NCI-H1930 (cell line): ENCODE measurements around the gene TBC1D24.

Source experiments
- DNase-seq, 2 experiments: peaks; one replicate each; lab custom pipeline; 2025; lab: John Stamatoyannopoulos, UW

Gene TBC1D24

DNA sequence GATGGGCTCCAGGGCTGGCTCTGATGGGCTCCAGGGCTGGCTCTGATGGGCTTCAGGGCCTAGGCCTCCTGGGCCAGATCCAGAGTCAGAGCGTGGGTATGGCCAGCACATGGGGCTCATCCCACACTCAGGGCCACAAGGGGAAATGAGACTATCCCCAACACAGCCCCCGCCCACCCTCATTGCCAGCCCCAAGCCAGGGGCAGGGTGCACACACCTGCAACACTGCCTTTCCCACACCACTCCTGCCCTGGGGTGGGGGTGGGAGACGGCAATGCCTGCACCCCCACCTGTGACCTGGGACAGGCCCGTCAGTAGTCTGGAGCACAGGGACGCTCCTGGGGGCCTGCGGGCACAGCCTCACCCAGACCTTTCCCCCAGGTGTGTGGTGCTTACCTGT is 24.5 kb downstream of the TBC1D24 start:
- no peak for DNase-seq

DNA sequence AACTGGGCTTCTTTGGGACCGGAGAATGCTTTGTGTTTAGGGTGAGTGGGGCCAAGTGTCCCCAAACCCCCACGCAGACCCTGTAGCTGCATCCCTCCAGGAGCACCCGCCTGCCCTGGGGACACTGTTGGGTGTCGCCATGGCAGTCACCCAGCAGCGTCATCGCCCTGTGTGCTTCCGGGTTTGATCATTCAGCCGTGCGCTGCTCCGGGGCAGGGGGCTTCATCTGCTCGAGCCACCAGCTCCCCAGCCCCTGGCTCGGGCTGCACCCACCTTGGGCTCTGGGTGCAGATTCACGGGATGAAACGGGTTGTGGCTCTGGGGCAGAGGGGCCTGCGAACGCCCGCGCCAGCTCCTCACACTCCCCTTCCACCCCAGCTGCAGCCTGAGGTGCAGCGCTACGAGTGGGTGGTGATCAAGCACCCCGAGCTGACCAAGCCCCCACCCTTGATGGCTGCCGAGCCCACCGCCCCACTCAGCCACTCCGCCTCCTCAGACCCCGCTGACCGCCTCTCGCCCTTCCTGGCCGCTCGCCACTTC is 25.0 kb downstream of the TBC1D24 start:
- no peak for DNase-seq

DNA sequence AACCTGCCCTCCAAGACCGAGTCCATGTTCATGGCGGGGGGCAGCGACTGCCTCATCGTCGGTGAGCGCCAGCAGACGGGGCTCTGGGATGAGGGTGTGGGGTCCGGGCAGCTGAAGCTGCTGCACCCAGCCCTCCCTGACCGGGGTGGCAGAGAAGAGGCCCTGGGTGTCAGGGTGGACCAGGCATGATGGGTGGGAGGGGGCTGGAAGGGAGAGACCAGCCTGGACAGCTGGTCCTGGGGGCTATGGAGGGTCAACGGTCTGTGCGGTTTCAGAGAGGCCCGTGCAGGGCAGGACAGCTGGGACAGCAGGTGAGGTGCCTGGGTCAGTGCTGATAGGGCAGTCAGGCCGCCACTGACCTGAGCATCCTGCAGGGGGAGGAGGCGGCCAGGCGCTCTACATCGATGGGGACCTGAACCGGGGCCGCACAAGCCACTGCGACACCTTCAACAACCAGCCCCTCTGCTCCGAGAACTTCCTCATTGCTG is 25.5 kb downstream of the TBC1D24 start:
- no peak for DNase-seq

DNA sequence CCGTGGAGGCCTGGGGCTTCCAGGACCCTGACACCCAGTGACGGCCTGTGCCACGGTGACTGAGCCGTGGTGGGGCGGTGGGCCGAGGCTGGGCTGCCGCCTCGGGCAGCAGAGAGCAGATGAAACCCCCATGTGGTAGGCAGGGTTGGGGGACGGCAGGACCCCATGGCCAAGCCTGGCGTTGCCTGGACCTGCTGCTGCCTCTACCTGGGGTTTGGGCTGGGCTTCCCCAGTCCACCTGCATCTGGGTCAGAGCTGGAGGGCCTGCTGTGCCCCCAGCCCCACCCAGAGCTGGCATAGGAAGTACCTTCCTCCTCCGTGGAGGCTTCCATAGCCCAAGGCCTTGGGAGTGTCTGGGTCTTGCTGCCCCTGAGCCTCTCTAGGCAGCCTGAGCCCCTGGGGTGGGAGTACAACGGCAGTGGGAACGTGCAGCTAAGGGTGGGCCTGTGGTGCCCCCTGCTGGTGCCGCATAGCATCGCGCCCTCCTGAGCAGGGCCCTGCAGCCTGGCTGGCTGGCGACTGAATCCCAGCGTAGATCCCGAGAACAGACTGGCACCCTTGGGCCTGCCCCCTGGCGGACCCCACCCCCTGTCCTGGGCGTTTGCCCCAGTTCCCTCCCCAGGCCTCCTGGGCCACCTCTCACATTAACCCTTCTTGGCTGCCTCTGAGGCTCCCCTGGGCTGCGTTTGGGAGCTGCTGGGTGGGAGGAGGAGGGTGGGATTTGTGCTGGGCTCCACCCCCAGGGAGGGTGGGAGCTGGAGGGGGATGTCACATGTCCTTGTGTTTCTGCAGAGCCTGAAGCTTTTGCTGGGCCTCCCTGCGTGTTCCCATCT is 26.2 kb downstream of the TBC1D24 start:
- peak; percentile 69 to 77 for DNase-seq

DNA sequence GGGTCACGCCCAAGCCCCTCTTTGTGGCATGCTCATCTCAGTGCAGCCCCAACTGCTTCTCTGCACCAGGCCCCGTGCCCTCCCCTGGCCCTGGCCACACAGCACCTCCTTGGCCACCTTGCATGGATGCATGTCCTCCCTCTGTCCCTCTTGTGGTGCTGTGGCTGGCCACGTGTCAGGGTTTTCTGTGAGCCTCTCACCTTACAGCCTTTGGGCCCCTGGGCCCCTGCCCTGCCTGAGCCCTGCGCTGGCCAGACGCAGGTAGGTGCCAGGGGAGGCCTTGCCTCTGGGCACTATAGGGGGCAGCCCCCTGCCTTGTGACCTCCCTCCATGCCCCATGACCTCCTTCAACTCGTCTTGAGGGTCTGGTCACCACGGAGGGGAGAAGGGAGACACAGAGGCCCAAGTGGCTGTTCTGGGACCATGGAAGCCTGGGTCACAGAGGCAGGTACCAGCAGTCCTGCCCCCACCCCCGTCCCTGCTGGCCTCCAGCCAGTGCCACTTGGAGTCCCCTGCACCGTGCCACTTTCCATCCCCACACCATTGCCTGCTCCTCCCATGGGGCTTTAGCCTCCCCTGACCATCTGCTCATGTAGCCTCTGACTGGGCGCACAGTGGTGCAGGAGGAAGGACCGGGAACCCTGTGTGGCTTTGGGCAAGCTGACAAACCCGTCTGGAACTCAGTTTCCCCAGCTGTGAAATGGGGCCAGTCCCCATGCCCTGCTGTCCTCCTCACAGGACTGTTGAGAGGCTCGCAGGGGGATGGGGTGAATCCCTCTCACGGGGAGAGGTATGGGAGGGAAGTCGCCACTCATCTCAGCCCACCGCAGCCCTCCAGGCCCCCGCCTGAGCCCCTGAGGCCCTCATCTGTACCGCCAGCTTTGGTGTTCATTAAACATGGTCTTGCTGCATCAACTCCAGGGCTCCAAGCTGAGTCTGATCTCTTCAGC is 27.3 kb downstream of the TBC1D24 start:
- no peak for DNase-seq

DNA sequence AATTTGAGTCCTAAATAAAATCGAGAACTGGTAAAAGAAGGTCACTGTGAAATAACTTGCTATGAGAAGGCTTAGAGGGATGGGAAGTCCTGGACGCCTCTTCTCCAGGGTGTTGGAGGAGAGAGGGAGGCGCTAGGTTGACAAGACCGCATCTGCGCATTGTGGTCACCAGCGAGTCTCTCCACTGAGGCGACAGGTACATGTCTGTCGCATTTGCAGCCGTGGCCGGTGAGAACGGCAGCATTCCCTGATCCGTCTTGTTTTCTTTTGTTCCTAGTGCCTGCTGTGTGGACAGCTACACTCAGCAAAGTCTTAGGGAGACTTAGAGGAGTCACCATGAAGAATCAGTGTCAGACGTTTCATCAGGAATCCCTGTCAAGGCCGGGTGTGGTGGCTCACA is 30.8 kb downstream of the TBC1D24 start:
- DNase-seq = no peak

DNA sequence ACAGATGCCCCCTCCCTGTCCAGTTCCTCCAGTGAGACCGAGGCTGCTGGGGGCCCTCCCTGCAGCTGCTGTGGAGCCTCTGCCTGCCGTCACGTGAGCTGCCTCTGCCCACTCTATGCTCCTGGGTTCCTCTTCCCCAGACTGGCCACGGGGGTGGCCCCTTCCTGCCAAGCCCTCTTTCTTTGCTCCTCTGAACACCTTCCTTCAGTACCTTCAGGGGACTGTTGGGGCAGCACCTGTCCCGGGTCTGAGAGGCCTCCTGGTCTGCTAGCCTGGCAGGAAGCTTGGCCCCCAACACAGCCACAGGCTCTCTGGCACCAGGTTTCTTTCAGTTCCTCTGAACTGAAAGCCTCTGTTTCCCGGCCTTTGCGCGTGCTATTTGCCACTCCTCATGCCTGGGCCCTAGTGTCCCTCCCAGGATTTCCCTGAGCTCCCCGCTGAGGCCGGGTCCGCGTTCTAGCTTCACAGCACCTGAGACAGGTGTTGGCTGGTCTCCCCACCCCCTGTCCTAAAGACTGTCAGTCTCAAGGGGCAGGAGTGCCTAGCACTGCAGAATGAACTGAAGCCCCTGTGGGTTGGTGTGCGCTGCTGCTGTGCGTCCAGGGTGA is 32.2 kb downstream of the TBC1D24 start:
- DNase-seq = no peak

DNA sequence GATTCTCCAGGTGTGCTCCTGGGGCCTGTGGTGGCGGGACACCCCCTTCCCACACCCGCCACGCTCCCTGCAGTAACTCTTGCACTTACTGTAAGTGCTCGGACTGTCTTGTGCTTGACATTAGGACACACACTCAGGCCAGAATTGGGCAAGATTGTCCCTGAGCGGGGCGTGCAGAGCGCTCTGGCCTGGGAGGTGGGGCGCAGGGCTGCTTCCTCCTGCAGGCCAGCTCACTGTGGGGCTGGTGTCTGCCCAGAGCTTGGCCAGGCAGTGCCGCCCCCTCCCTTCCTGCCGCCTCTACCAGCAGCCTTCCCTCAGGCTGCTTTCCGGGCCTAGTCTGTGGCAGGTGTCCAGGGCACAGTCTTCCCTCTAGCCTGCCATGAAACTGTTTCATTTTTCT is 32.7 kb downstream of the TBC1D24 start:
- DNase-seq = no peak

DNA sequence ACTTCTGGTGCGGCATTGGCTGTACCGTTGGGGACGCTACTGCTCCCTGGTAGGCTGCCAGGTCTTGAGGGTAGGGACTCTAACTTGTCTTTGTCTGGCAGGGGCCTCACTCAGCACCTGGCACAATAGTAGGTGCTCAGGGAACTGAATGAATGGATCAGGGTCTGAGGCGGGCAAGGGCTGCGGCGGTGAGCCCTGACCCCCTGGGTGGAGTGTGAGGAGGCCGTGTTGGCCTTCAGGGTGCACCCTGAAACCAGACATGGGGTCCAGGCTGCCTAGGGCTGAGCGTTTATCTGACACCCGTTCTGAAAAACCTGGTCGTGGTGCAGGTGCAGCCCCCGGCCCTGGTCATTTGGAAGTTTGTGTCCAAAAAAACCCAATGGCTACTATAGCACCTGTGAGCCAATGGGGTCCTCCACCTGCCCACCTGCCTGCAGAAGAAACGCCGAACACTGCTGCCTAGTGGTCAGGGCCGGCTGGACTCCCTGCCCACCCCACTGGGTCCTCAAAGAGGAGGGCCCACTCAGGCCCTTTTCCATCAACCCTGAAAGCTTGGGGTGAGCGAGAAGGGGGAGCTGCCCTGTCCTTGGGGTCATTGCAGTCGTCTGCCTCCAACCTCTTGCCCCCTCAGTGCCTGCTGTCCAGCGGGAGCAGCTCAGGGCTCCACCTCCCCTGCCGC is 33.9 kb downstream of the TBC1D24 start:
- no peak for DNase-seq

DNA sequence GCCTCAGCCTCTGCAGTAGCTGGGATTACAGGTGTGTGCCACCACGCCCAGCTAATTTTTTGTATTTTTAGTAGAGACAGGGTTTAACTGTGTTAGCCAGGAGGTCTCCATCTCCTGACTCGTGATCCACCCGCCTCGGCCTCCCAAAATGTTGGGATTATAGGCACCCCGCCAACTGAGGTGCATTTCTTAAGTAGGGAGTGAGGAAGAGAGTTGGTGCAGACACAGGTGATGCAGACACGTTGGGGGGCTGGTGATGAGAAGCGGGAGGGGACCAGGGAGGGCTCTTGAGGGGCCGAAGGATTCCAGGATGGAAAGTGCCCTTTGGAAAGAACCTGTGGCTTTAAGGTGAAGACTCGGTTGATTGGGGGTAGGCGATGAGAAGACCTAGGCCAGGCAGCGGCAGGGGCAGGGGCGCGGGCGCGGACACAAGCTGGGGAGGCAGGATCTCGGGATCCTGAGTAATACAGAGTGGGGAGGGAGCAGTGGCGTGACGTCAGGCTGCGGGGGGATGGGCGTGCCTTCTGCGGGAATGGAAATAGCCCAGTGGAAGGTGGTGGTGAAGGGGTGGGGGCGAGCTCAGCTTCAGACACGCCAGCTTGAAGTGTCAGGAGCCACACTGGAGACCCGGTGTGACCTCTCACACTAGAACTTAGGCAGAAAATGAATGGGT is 36.3 kb downstream of the TBC1D24 start:
- DNase-seq = no peak

DNA sequence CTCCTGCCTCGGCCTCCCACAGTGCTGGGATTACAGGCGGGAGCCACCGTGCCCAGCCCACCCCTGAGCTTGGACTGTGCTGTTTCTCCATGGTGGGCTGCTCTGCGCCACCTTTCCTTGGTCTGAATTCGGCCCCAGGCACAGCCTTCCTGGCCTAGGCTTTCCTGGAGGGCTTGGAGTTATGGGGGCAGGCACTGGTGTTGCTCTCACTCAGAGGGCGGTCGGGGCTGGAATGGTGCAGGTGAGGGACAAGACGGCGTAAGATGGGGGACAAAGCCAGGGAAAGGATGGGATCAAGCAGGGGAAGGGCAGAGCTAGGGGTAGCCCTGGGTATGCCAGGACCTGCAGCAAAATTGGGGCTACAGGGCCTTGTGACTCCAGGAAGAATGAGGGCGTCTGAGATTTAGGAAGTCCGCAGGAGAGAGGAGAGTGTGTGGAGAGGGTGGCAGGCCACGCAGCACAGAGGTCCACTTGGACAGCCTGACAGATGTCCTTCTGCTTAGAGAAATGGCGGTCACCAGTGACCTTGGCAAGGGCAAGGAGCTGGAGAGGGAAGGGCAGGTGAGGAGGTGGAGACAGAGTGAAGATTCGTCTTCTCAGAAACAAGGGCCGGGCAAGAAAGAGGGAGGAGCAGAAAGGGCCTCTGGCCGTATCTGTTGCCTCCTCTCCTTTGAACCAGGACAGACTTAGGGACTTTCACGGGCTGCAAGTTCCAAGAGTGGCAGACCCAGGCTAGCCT is 37.2 kb downstream of the TBC1D24 start:
- no peak for DNase-seq

DNA sequence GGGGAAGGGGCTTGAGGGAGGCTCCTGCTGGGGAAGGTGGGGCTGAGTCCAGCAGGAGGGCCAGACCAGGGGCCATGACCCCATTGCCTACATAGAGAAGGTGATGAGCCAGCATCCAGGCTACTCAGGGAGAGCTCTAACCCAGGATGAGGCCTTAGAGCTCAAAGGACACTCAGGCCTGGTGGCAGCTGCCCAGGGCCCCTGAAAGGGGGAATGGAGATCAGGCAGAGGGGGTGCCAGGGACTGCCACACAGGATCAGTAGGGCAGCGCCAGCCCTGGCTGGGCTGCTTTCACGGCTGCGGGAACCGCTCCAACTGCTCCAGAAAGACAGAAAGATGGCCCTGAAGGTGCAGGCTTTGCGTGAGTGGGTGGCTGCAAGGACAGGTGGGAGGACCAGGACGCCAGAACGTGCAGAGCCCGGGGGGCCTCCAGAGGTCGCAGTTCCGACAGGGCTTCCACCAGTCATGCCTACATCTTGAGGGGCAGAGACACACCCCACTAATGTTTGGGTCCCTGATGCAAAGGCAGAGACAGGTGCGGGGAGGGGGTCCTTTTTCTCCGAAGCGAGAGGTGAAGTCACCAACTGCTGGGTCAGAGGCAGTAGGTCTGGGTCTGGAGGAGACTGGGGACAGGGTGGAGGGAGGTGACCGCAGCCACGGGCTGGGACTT is 37.9 kb downstream of the TBC1D24 start:
- DNase-seq = peak; percentile 22 to 55

DNA sequence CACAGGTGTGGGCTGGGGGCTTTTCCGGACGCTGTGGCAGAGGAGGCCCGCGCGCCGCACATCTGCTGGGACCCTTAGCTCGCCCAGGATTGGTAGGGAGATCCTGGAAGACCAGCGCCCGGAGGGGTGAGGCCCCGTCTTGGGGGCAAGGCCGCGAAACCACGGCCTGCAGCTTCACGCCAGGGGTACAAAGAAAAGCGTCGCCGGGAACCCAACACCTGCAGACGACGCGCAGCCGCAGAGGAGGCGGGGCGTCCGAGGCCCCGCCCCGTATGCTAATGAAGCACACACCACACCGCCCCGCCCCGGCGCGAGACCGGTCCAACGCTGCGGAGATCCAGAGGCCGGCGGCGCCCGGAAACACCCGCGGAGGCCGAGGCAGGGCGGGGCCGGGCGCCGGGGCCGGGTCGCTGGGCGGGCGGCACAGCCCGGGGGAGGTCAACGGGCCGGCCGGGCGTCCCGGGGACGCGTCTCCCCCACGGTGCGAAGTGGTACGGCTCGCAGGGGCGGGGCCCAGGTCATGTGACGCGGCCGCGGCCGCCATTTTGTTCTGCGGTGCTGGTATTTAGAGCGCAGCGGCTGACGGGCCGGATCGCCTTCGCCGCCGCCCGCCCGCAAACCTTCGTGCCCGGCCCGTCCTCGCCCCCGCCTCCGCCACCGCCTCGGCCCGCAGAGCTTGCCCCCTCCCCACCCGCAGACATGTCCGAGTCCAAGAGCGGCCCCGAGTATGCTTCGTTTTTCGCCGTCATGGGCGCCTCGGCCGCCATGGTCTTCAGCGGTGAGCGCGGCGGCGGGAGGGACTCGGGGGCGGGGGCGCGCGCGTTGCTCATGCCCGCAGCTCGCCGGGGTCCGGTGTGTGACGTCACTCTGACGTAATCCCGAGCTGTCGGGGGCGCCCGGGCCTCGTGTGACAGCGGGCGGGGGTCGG is 38.7 kb downstream of the TBC1D24 start, which contains the start of gene ATP6V0C:
Gene ATP6V0C, plus strand, starts transcription at position 548 of the 928 bp plus-strand sequence. Its CDS starts 152 bp downstream, at position 700.
- DNase-seq = peak; percentile 94 to 99

DNA sequence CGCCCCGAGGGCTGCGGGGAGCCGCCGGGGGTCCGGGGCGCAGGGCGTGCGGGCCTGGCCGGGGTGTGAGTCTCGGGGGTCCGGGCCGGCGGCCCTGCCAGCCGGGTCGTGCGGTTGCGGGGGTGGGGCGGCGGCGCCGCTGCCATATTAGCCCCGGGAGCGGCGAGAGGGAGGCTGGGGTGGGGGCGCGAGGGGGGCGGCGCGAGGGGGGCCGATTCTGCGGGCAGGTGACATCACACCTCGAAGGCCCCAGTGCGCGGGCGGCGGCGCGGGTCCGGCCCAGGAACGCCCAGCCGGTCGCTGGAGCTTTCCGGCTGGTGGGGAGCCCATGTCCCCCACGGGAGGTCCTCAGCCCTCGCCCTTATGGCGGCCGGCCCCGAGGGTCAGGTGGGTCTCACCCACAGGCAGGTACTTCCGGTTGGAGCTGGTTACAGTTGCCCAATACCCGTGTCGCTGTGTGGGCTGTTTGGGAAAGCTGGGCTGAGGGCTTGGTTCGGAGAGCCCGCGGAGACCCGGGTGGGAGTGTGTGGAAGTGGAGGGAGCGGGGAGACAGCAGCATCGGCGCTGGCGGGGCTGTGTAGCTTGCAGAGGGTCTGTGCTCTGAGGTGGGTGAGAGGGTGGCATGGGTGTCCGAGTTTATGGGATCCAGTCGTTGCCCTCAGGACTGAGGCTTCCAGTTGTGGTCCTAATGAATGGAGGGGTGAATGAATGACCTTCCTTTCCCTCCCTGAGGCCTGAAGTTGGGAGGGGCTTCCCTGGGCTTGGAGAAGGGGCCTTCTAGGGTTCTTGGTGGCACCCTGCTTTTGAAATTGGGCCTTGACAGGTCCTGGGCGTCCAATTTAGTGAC is 39.6 kb downstream of the TBC1D24 start:
- DNase-seq = no peak

DNA sequence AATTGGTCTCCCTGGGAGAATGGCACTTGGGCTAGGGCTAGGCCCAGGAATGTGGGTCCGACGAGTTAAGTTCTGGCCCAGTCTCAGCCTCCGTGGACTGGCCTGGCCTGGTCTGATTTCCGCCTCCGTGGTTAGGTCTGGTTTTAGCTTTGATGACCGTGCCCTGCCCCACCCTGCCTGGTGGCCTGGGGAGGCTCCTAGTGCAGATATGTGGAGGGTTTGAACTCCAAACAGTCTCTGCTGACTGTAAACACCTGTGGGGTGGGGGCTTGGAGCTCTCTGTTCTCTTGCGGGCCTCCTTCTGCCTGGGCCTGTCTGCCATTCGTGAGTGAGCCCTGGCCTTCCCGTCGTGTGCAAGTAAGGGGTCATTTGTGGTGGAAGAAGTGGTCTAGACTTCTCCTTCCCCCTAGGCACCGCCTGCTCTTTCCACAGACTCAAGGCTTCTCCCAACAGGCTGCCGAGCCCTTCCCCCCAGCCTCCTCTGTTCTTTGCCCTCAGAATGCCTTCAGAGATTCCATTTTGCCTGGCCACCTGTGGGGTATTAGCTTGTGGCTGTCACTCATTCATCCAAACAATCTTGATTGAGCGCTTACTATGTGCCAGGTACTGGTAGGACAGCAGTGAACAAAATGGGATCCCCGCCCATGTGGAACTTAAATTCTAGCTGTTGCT is 40.4 kb downstream of the TBC1D24 start:
- no peak for DNase-seq

DNA sequence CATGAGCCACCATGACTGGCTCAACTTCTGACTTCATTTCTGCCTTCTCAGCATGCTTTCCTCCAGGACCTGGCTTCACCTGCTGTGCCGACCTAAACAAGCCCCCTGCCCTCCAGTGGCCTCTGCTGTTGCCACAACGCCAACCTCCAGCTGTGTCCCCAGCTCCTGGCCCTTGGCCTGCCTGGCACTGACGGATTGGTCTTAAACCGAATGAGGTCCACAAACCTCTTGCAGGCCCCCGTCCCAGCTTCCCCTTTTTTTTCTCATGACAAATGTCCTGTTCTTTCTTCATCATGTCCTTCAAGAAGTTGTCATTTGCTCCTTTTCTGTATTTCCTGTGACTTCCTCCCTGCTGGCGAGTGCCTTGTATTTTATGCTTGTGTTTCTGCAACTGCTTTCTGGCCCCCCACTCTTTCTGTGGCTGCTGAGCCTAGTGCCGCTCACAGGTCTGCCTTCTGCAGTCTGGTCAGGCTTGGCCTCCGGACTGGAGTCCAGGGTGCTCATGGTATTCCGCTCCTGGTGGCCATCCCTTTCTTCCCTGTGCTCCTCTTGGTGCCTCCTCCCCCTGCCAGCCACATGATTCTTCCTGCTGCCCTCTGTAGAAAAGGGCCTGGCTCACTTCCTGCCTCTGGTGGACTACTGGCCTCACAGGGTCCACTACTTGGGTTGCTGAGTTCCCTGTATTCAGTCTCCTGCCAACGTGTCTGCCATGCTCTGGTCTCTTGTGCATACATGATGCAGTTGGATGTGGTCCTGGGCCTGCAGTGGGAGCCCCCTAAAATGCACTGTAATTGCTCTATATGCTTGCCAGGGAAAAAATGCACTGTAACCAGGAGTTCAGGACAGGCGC is 41.7 kb downstream of the TBC1D24 start:
- DNase-seq = no peak
